WERI-Rb-1 (cell line): ENCODE results near the gene MYL6.

Source experiments
- DNase-seq: peaks from one replicate; pipeline ENCODE4 v3.0.0-alpha.2; 2020
- H3K27ac ChIP-seq: fragments of 250-450 bp; sonication (Bioruptor Pico); 2 replicates; pipeline ENCODE4 v1.5.1; 2020; ENCODE audit warnings: mild to moderate bottlenecking, moderate library complexity
- H3K27me3 ChIP-seq: fragments of 250-450 bp; sonication (Bioruptor Pico); 2 replicates; pipeline ENCODE4 v1.5.1; 2021; ENCODE audit warnings: mild to moderate bottlenecking, low read depth, moderate library complexity; ENCODE audit not compliant: insufficient read depth, severe bottlenecking
- H3K36me3 ChIP-seq: fragments of 250-450 bp; sonication (Bioruptor Pico); 2 replicates; pipeline ENCODE4 v1.5.1; 2020; ENCODE audit warnings: mild to moderate bottlenecking, moderate library complexity
- H3K4me3 ChIP-seq: 2 replicates; pipeline ENCODE4 v1.5.1; 2011; ENCODE audit warnings: low read depth, mild to moderate bottlenecking, control low read depth, low read length
- H3K9me3 ChIP-seq: fragments of 250-450 bp; sonication (Bioruptor Pico); 2 replicates; pipeline ENCODE4 v1.5.1; 2021; ENCODE audit warnings: mild to moderate bottlenecking, moderate library complexity; ENCODE audit not compliant: severe bottlenecking
- TF ChIP-seq, protein P1 (sequence below): IDR thresholded peaks from 2 replicates; pipeline ENCODE4 v1.5.1; 2011; ENCODE audit warnings: low read depth, mild to moderate bottlenecking, control low read depth, inconsistent platforms, low read length

Gene MYL6

GRCh38 chr12:56117778-56118687, 40.1 kb upstream of the MYL6 start, which contains the start of gene ZC3H10:
Gene ZC3H10, plus strand, starts transcription at chr12:56118266. Its CDS starts 2,297 bp downstream, at chr12:56120563.
- Histone ChIP-seq H3K27ac (peak within 1 kb of the TSS; percentile 89), H3K36me3 (peaks cover 36% of the 10 kb centered on the region), H3K9me3 (peaks cover 6% of the 10 kb centered on the region), H3K27me3 (no peaks in the 10 kb centered on the region), H3K4me3 (peak within 1 kb of the TSS; percentile 96)
- TF ChIP-seq, protein P1, sequence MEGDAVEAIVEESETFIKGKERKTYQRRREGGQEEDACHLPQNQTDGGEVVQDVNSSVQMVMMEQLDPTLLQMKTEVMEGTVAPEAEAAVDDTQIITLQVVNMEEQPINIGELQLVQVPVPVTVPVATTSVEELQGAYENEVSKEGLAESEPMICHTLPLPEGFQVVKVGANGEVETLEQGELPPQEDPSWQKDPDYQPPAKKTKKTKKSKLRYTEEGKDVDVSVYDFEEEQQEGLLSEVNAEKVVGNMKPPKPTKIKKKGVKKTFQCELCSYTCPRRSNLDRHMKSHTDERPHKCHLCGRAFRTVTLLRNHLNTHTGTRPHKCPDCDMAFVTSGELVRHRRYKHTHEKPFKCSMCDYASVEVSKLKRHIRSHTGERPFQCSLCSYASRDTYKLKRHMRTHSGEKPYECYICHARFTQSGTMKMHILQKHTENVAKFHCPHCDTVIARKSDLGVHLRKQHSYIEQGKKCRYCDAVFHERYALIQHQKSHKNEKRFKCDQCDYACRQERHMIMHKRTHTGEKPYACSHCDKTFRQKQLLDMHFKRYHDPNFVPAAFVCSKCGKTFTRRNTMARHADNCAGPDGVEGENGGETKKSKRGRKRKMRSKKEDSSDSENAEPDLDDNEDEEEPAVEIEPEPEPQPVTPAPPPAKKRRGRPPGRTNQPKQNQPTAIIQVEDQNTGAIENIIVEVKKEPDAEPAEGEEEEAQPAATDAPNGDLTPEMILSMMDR, result peak; percentile 53
- peak; percentile 98 for DNase-seq

DNA sequence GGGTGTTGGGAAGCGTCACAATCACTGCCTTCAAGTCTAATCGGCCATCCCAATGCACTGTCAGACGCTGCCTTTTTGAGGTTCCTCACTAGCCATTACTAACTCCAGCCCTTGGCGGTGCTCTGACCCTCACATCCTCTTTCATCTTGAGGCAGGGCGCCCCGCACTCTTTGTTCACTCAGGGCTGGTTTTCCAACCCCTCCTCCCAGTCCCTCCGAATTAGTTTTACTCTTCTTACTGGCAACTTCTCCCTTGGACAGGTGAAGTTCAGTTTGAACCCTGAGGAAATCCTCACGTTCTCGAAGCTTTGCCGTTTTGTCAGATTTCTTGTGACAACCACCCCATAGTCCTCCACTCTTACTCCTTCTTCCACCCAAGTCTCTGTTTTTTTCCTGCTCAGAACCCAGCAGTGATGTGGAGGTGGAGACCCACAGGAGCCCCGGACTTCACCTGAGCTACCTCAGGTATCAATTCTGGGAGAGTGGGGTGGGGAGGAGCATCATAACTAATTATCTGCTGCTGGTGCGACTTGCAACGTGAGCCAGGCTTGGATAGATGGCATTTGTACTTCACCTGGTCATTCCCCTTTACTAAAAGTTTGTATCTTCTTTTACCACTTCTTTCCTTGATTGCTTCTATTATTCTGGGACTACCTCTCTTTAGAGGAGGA, 39.3 kb upstream of the MYL6 start:
- H3K36me3 ChIP-seq, result peaks cover 30% of the 10 kb centered on the region
- peaks cover 6% of the 10 kb centered on the region for H3K9me3 ChIP-seq
- H3K4me3 ChIP-seq, result peak overlapping the region; percentile 83
- TF ChIP-seq, protein P1, result no peak
- H3K27ac ChIP-seq, result peak overlapping the region; percentile 79
- DNase-seq, result no peak
- no peaks in the 10 kb centered on the region for H3K27me3 ChIP-seq

GRCh38 chr12:56119361-56119796, 38.8 kb upstream of the MYL6 start:
- H3K4me3 ChIP-seq, result peak overlapping the region; percentile 83
- H3K27ac ChIP-seq, result no peak overlapping the region
- TF ChIP-seq, protein P1, result peak; percentile 68
- DNase-seq, result peak; percentile 84
- H3K9me3 ChIP-seq, result peaks cover 6% of the 10 kb centered on the region
- no peaks in the 10 kb centered on the region for H3K27me3 ChIP-seq
- H3K36me3 ChIP-seq, result peaks cover 24% of the 10 kb centered on the region

DNA sequence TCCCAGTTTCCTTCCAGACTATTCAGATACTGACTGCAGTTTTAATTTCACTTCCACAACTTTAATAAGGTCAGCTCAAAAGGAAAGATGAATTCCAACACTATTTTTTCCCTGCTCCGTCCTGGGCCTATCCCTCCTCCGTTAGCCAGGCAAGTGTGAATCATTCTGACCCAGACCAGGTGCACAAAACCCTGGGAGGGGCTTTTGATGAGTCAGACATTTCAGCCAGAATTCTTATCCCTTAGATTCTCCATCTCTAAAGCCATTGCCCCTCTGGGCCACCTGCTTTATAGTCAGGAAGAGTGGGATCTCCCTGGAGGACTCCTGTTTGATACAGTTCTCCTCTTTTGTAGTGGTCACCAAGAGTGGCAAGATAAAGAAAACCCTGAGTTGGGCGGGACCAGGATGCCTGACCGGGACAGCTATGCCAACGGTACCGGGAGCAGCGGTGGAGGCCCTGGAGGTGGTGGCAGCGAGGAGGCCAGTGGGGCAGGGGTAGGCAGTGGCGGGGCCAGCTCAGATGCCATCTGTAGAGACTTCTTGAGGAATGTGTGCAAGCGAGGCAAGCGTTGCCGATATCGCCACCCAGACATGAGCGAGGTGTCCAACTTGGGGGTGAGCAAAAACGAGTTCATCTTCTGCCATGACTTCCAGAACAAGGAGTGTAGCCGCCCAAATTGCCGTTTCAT, 37.9 kb upstream of the MYL6 start:
- peaks cover 6% of the 10 kb centered on the region for H3K9me3 ChIP-seq
- H3K36me3 ChIP-seq, result peaks cover 24% of the 10 kb centered on the region
- DNase-seq, result no peak
- H3K27ac ChIP-seq, result no peak overlapping the region
- no peaks in the 10 kb centered on the region for H3K27me3 ChIP-seq
- H3K4me3 ChIP-seq, result no peak overlapping the region
- TF ChIP-seq, protein P1, result no peak

DNA sequence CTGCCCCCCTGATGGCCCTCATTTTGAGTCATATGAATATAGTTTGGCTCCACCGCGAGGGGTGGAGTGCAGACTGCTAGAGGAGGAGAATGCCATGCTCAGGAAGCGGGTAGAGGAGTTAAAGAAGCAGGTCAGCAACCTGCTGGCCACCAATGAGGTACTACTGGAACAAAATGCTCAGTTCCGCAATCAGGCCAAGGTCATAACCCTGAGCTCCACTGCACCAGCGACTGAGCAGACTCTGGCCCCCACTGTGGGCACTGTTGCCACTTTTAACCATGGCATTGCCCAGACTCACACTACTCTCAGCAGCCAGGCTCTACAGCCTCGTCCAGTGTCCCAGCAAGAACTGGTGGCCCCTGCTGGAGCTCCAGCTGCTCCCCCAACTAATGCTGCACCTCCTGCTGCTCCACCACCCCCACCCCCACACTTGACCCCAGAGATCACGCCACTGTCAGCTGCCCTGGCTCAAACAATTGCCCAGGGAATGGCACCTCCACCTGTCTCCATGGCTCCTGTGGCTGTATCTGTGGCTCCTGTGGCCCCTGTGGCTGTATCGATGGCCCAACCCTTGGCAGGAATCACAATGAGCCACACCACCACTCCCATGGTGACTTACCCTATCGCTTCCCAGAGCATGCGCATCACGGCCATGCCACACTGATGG, 36.8 kb upstream of the MYL6 start:
- TF ChIP-seq, protein P1, result no peak
- H3K9me3 ChIP-seq, result no peaks in the 10 kb centered on the region
- no peak overlapping the region for H3K27ac ChIP-seq
- no peak overlapping the region for H3K4me3 ChIP-seq
- no peaks in the 10 kb centered on the region for H3K27me3 ChIP-seq
- H3K36me3 ChIP-seq, result peaks cover 24% of the 10 kb centered on the region
- no peak for DNase-seq
